Activated CD4-positive, alpha-beta T cell treated with anti-CD3 and anti-CD28 coated beads for 24 hours (primary cell): ENCODE measurements around the gene MYL2.

Experiments used
- DNase-seq, 2 donors: peaks; one replicate each; pipeline ENCODE4 v3.0.0-alpha.2; 2020; ENCODE audit warnings: low read depth in 2 of 2

The MYL2 gene

GRCh38 chr12:110930348-110931314, 10.3 kb upstream of the MYL2 start:
- DNase-seq, result no peak

- no peak for DNase-seq
Observed at GRCh38 chr12:110929818-110930217, 9.4 kb upstream of the MYL2 start.

GRCh38 chr12:110928700-110929099, 8.3 kb upstream of the MYL2 start:
- DNase-seq, result no peak

GRCh38 chr12:110927546-110927945, 7.2 kb upstream of the MYL2 start:
- no peak for DNase-seq

GRCh38 chr12:110923692-110924334, 3.4 kb upstream of the MYL2 start:
- DNase-seq, result no peak

- DNase-seq, result no peak
Observed at GRCh38 chr12:110923192-110923591, 2.8 kb upstream of the MYL2 start.

- no peak for DNase-seq
Observed at GRCh38 chr12:110922652-110923051, 2.3 kb upstream of the MYL2 start.

GRCh38 chr12:110921262-110921661, 883 bp upstream of the MYL2 start:
- no peak for DNase-seq

GRCh38 chr12:110919720-110920119, 659 bp downstream of the MYL2 start:
- no peak for DNase-seq

GRCh38 chr12:110917961-110918360, 2.4 kb downstream of the MYL2 start:
- no peak for DNase-seq

- DNase-seq, result no peak
Observed at GRCh38 chr12:110917467-110917866, 2.9 kb downstream of the MYL2 start.

GRCh38 chr12:110916295-110916875, 4.0 kb downstream of the MYL2 start:
- DNase-seq, result no peak

GRCh38 chr12:110913119-110914056, 7.0 kb downstream of the MYL2 start:
- no peak for DNase-seq

- DNase-seq, result no peak
Observed at GRCh38 chr12:110912263-110912662, 8.1 kb downstream of the MYL2 start.

- no peak for DNase-seq
Observed at GRCh38 chr12:110908377-110909152, 11.8 kb downstream of the MYL2 start.

- no peak for DNase-seq
Observed at GRCh38 chr12:110907583-110907982, 12.8 kb downstream of the MYL2 start.

- DNase-seq, result no peak
Observed at GRCh38 chr12:110906985-110907384, 13.4 kb downstream of the MYL2 start.

GRCh38 chr12:110906516-110906915, 13.9 kb downstream of the MYL2 start:
- DNase-seq, result no peak

- no peak for DNase-seq
Observed at GRCh38 chr12:110906083-110906482, 14.3 kb downstream of the MYL2 start.

- DNase-seq, result no peak
Observed at GRCh38 chr12:110903511-110903910, 16.9 kb downstream of the MYL2 start.

- no peak for DNase-seq
Observed at GRCh38 chr12:110901401-110901800, 19.0 kb downstream of the MYL2 start.
